Measurements from ENCODE around the gene TMEM35B. TPM values are rescaled to one million over a fixed set of nuclear protein-coding genes. Genes with fewer than 3 reads are reported as not detected.
A peak's percentile ranks its signal among the peaks of the same experiment; 100 is the strongest.

Gene TMEM35B
- total RNA-seq, 3 donors from 2014 or later (not counting 1 experiment from before 2014, with no cell fraction given): 4.1 to 18.5 (median 10.5) TPM

- H3K27ac Mint-ChIP-seq: peak overlapping the region; percentile 93 to 94
- DNase-seq: peak; percentile 22 to 55
- ATAC-seq: peak; percentile 22 to 55 (median 24)
- Histone ChIP-seq H3K27me3 (ENCODE audit: control insufficient read depth, insufficient read depth, low read length) (no peaks in the 10 kb centered on the region), H3K36me3 (ENCODE audit: control insufficient read depth, insufficient read depth, low read length) (peaks cover 5% of the 10 kb centered on the region), H3K9me3 (ENCODE audit: control insufficient read depth, insufficient read depth, low read length) (no peaks in the 10 kb centered on the region), H3K4me1 (ENCODE audit: control insufficient read depth, insufficient read depth, low read length) (peaks cover 21% of the 10 kb centered on the region), H3K27ac (ENCODE audit: low read length) (peak overlapping the region; percentile 74), H3K4me3 (ENCODE audit: low read length) (peak overlapping the region; percentile 55)
- H3K4me1 Mint-ChIP-seq: peaks cover 43 to 47% of the 10 kb centered on the region in 2 donors
- intact Hi-C loops (cut with micrococcal nuclease): loop anchor here (1.0 to 2.0 kb wide), 3 partner anchors 46 to 162 kb away; partner anchors contain the start of genes SFPQ, TMEM35B and ZMYM1
- peak overlapping the region; percentile 99 for H3K4me3 Mint-ChIP-seq
- H3K36me3 Mint-ChIP-seq: peaks cover 7% of the 10 kb centered on the region
- TF ChIP-seq CTCF (IDR thresholded peaks at IDR 0.05): no peak
- no peaks in the 10 kb centered on the region for H3K27me3 Mint-ChIP-seq (ENCODE audit: low read depth in 2 of 2)
- WGBS (ENCODE audit: insufficient coverage): 3% methylated on average over 17 of the region's 17 CpGs
- H3K9me3 Mint-ChIP-seq: peaks cover 0 to 2% of the 10 kb centered on the region in 2 donors
These were observed 45.8 kb upstream of the TMEM35B start for GRCh38 chr1:35030756-35031446.

- no peaks in the 10 kb centered on the region for H3K9me3 ChIP-seq (ENCODE audit: control insufficient read depth, insufficient read depth, low read length)
- peaks cover 5% of the 10 kb centered on the region for H3K36me3 ChIP-seq (ENCODE audit: control insufficient read depth, insufficient read depth, low read length)
- intact Hi-C loops (cut with micrococcal nuclease): loop anchor here (2.0 kb wide), 1 partner anchor 162 kb away; the partner anchor contains the start of gene SFPQ
- peak overlapping the region; percentile 74 for H3K27ac ChIP-seq (ENCODE audit: low read length)
- H3K4me3 Mint-ChIP-seq: peak overlapping the region; percentile 99
- peaks cover 0 to 2% of the 10 kb centered on the region in 2 donors for H3K9me3 Mint-ChIP-seq
- peak overlapping the region; percentile 93 to 94 for H3K27ac Mint-ChIP-seq
- H3K4me1 ChIP-seq (ENCODE audit: control insufficient read depth, insufficient read depth, low read length): peaks cover 21% of the 10 kb centered on the region
- H3K4me1 Mint-ChIP-seq: peaks cover 47 to 48% of the 10 kb centered on the region in 2 donors
- H3K27me3 Mint-ChIP-seq (ENCODE audit: low read depth in 2 of 2): no peaks in the 10 kb centered on the region
- no peaks in the 10 kb centered on the region for H3K27me3 ChIP-seq (ENCODE audit: control insufficient read depth, insufficient read depth, low read length)
- ATAC-seq: no peak
- peak overlapping the region; percentile 55 for H3K4me3 ChIP-seq (ENCODE audit: low read length)
- peaks cover 7% of the 10 kb centered on the region for H3K36me3 Mint-ChIP-seq
- TF ChIP-seq CTCF (IDR thresholded peaks at IDR 0.05): no peak
- DNase-seq: peak in 1 of 2 donors; percentile 5
- WGBS (ENCODE audit: insufficient coverage): 39% methylated on average over 4 of the region's 5 CpGs
These were observed 45.2 kb upstream of the TMEM35B start for GRCh38 chr1:35030338-35030737.

- peaks cover 47 to 48% of the 10 kb centered on the region in 2 donors for H3K4me1 Mint-ChIP-seq
- intact Hi-C loops (cut with micrococcal nuclease): loop anchor here (2.0 kb wide), 1 partner anchor 163 kb away; the partner anchor contains the start of gene SFPQ
- Histone ChIP-seq H3K4me1 (ENCODE audit: control insufficient read depth, insufficient read depth, low read length) (peaks cover 21% of the 10 kb centered on the region), H3K9me3 (ENCODE audit: control insufficient read depth, insufficient read depth, low read length) (no peaks in the 10 kb centered on the region), H3K36me3 (ENCODE audit: control insufficient read depth, insufficient read depth, low read length) (peaks cover 5% of the 10 kb centered on the region), H3K27me3 (ENCODE audit: control insufficient read depth, insufficient read depth, low read length) (no peaks in the 10 kb centered on the region), H3K4me3 (ENCODE audit: low read length) (no peak overlapping the region), H3K27ac (ENCODE audit: low read length) (no peak overlapping the region)
- H3K36me3 Mint-ChIP-seq: peaks cover 7% of the 10 kb centered on the region
- no peak for ATAC-seq
- H3K9me3 Mint-ChIP-seq: peaks cover 0 to 2% of the 10 kb centered on the region in 2 donors
- peak overlapping the region; percentile 99 for H3K4me3 Mint-ChIP-seq
- TF ChIP-seq CTCF (IDR thresholded peaks at IDR 0.05): no peak
- no peak for DNase-seq
- peak overlapping the region; percentile 93 to 94 for H3K27ac Mint-ChIP-seq
- no peaks in the 10 kb centered on the region for H3K27me3 Mint-ChIP-seq (ENCODE audit: low read depth in 2 of 2)
These were observed 44.6 kb upstream of the TMEM35B start for GRCh38 chr1:35029761-35030160.
